Measurements from ENCODE around the gene MCOLN1. TPM values are rescaled to one million over a fixed set of nuclear protein-coding genes. Genes with fewer than 3 reads are reported as not detected.

MCOLN1 gene
- total and polyA plus RNA-seq, 2 of the 8 experiments (the other 6 are each of a cell fraction or from before 2014, with no cell fraction given), result 19.1 to 40.0 TPM

GRCh38 chr19:7516333-7516732 is 6.1 kb upstream of the MCOLN1 start:
- TF ChIP-seq KDM4A (IDR thresholded peaks at IDR 0.05; ENCODE audit: low read depth, low read length, severe bottlenecking), result peak; percentile 25
- TF ChIP-seq PHF8 (conservative IDR thresholded peaks at IDR 0.05; ENCODE audit: low read depth, low read length), result 0 out of 2 replicates have a peak, but pooled peaks have one; percentile 9
- no peak for TF ChIP-seq RFX5 (IDR thresholded peaks at IDR 0.05; ENCODE audit: borderline replicate concordance, low read depth, low read length)
- WGBS, 2 experiments (ENCODE audit: extremely low coverage in 1 of 2, insufficient coverage in 1 of 2, insufficient read length in 1 of 2, insufficient replicate concordance in 2 of 2, low coverage in 1 of 2, low lambda C conversion rate in 2 of 2, missing lambda C conversion rate in 1 of 2), result 6% methylated on average over 3 of the region's 28 CpGs; no CpG with 5 or more reads in 1 of the 2 experiments
- no peak overlapping the region; the same call in 1 of the 2 replicates for H2AK5ac ChIP-seq (ENCODE audit: low read depth, low read length)
- peaks cover 0 to 7% (median 3%) of the 10 kb centered on the region in 4 experiments; a peak in 1 of 8 replicates for H3K36me3 ChIP-seq (ENCODE audit: control insufficient read depth in 2 of 4, insufficient read depth in 4 of 4, low read length in 3 of 4)
- no peak overlapping the region for H3K14ac ChIP-seq (ENCODE audit: insufficient read length)
- H2BK20ac ChIP-seq (ENCODE audit: low read length), result no peak overlapping the region
- H3K4me1 ChIP-seq (replicated peaks in 1 of 4; ENCODE audit: control insufficient read depth in 3 of 4, insufficient read depth in 4 of 4, low read length in 3 of 4), result peaks cover 0 to 11% (median 6%) of the 10 kb centered on the region in 4 experiments; a peak in 5 of 7 replicates
- DNase-seq (ENCODE audit: low read depth in 1 of 2, low spot score in 2 of 2) (peak in 1 of 2 experiments; percentile 51), FAIRE-seq (no peak)
- no peaks in the 10 kb centered on the region for H3K9me3 ChIP-seq (ENCODE audit: insufficient read depth in 2 of 2, low read depth in 1 of 2, low read length in 1 of 2)
- peak overlapping the region; percentile 85 to 98 for H3K4me2 ChIP-seq (ENCODE audit: insufficient read depth in 1 of 2, low read depth in 2 of 2, low read length in 2 of 2)
- peak overlapping the region; percentile 96 for H3K4ac ChIP-seq (replicated peaks; ENCODE audit: insufficient read length, low read depth, low read length)
- H3K56ac ChIP-seq (replicated peaks; ENCODE audit: insufficient read length, low read depth, low read length), result no peak overlapping the region
- peak overlapping the region; percentile 78; the same call in 1 of the 2 replicates for H3K18ac ChIP-seq (ENCODE audit: extremely low read depth, low read length)
- H4K8ac ChIP-seq (ENCODE audit: extremely low read depth, insufficient read depth, low read length), result peak overlapping the region; percentile 19; the same call in 1 of the 2 replicates
- no peak overlapping the region for H2AFZ ChIP-seq (ENCODE audit: low read length)
- H2BK5ac ChIP-seq (ENCODE audit: low read depth, low read length), result no peak overlapping the region
- peaks cover 1 to 2% of the 10 kb centered on the region in 2 experiments for H4K20me1 ChIP-seq (replicated peaks in 1 of 2; ENCODE audit: control insufficient read depth in 1 of 2, insufficient read depth in 2 of 2, low read length in 2 of 2)
- H3K9ac ChIP-seq (replicated peaks in 1 of 4; ENCODE audit: extremely low read depth in 1 of 4, low read depth in 3 of 4, low read length in 3 of 4), result peak overlapping the region; percentile 63 to 82 (median 72)
- ChIA-PET CTCF (ENCODE audit: partially characterized antibody) (interaction anchor here (0.7 to 1.8 kb wide), 8 partner anchors 10 to 165 kb away, joined by 3 to 5 read pairs (median 3); partner anchors contain the start of gene TRAPPC5), POLR2A (ENCODE audit: partially characterized antibody) (interaction anchor here (1.2 to 2.8 kb wide), 3 partner anchors 9 to 18 kb away, joined by 4 to 12 read pairs (median 5); no protein-coding TSS in a partner anchor)
- H3K79me1 ChIP-seq (ENCODE audit: low read depth, low read length), result 0 out of 2 replicates have a peak, but pooled peaks cover 3% of the 10 kb centered on the region
- peak overlapping the region; percentile 11 for H4K91ac ChIP-seq (replicated peaks; ENCODE audit: insufficient read length, low read length)
- H3K23ac ChIP-seq (ENCODE audit: insufficient read length), result no peak overlapping the region
- H2BK15ac ChIP-seq (ENCODE audit: low read length), result no peak overlapping the region
- peak overlapping the region; percentile 43 for H2BK120ac ChIP-seq (replicated peaks; ENCODE audit: low read depth, low read length)
- no peak overlapping the region for H2BK12ac ChIP-seq (ENCODE audit: low read depth, low read length)
- peak overlapping the region; percentile 28 for H4K5ac ChIP-seq (ENCODE audit: insufficient read length, low read depth, low read length)
- peaks cover 4% of the 10 kb centered on the region for H3K23me2 ChIP-seq (ENCODE audit: low read depth, low read length)
- peak overlapping the region; percentile 29; the same call in 1 of the 2 replicates for H3K27ac ChIP-seq (ENCODE audit: low read depth, low read length)
- peak overlapping the region; percentile 72 to 95 (median 77) for H3K4me3 ChIP-seq (ENCODE audit: extremely low read depth in 1 of 4, insufficient read depth in 2 of 4, low read depth in 3 of 4, low read length in 4 of 4)
- no peaks in the 10 kb centered on the region for H3K27me3 ChIP-seq (replicated peaks in 1 of 4; ENCODE audit: control insufficient read depth in 3 of 4, extremely low read depth in 1 of 4, insufficient read depth in 3 of 4, low read length in 3 of 4)
- H3K79me2 ChIP-seq (ENCODE audit: control insufficient read depth in 1 of 2, insufficient read depth in 2 of 2, low read length in 2 of 2), result peaks cover 0 to 11% of the 10 kb centered on the region in 2 experiments; a peak in 1 of 4 replicates
